Activated naive CD4-positive, alpha-beta T cell treated with anti-CD3 and anti-CD28 coated beads, Interleukin-2, amount 50 U/mL, for 16 hours (primary cell): ENCODE measurements around the gene MAN1C1.
A peak's percentile ranks its signal among the peaks of the same experiment; 100 is the strongest.
"Not testable (repeated sequence)": the region's sequence is repeated elsewhere in the genome, so short reads cannot be mapped to it uniquely, and the experiment has no call there.

Experiments
- DNase-seq: peaks from one replicate; pipeline ENCODE4 v3.0.0-alpha.2; 2020

MAN1C1 gene

GRCh38 chr1:25658791-25659431 is 42.3 kb downstream of the MAN1C1 start:
- DNase-seq: no peak

- no peak for DNase-seq
Observed at GRCh38 chr1:25661043-25661815, 44.6 kb downstream of the MAN1C1 start.

GRCh38 chr1:25662061-25662460 is 45.5 kb downstream of the MAN1C1 start:
- DNase-seq: no peak

- DNase-seq: not testable (repeated sequence)
Observed at GRCh38 chr1:25662959-25663358, 46.4 kb downstream of the MAN1C1 start.

- no peak for DNase-seq
Observed at GRCh38 chr1:25664357-25665199, 48.0 kb downstream of the MAN1C1 start.

DNA sequence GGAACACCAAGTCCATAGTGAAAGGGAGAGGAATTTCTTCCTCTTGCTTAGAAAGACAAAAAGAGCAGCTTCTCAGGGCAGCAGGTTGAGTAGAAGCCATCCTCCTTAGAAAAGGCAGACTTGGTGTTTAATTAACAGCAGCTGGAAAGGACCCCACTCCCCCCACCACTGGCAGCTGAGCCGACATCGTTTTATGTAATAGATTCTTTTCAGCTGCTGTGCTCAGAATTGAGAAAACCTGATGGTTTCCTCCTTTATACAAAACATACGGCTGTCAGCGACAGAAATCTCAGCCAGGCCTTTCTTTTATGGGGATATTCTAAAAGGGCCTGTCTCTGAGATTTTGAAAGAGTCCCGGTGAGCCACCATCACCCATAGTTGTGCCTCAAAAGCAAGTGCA is 49.9 kb downstream of the MAN1C1 start:
- no peak for DNase-seq

- no peak for DNase-seq
Observed at GRCh38 chr1:25668931-25669573, 52.5 kb downstream of the MAN1C1 start.

DNA sequence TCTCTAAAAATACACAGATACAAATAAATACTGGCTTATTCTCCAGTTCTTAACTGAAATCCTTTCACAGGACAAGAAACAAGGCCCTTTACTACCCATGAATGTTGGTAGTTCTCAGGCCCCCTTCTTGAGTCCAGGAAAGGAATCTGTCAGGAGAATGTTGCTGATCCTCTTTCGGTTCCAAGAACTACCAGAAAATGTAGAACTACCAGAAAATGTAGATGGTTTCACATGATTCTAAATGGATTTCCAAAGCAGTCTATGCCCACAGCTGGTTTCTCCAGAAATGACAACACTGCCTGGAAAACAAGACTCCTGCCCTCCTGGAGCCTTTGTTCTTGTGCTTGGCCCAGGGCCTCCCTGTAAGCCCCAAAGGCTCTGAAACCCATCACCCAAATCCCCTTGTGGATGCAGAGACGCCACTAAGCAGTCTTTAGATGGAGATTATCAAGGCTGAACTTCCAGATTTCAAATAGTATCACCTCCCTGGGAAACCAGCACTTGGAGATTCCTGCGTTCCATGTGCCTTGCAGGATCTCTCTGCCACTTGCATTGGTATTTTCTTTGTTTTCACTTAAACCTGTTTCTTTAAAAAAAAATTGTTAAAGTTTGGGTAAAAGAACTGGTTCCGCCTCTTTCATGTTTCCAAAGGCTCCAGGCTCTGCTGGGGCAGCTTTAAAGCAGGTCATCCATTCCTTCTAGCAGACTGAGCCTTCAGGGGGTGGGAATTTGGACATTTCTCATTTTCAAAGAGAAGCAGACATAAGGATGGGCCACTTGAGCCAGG is 53.4 kb downstream of the MAN1C1 start:
- DNase-seq: no peak

DNA sequence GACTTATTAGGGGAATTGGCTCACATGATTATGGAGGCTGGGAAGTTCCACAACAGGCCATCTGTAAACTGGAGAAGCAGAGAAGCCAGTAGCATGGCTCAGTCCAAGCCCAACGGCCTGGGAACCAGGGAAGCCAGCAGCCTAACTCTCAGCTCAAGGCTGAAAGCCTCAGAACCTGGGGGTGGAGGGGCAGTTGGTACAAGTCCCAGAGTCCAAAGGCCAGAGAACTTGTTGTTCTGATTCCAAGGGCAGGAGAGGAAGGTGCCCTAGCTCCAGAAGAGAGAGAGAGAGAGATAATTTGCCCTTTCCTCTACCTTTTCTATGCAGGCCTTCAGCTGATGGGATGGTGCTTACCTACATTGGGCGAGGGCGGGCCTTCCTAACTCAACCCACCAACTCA is 55.3 kb downstream of the MAN1C1 start:
- no peak for DNase-seq

GRCh38 chr1:25672763-25673409 is 56.3 kb downstream of the MAN1C1 start:
- DNase-seq: no peak

- no peak for DNase-seq
Observed at GRCh38 chr1:25673456-25673855, 56.9 kb downstream of the MAN1C1 start.

DNA sequence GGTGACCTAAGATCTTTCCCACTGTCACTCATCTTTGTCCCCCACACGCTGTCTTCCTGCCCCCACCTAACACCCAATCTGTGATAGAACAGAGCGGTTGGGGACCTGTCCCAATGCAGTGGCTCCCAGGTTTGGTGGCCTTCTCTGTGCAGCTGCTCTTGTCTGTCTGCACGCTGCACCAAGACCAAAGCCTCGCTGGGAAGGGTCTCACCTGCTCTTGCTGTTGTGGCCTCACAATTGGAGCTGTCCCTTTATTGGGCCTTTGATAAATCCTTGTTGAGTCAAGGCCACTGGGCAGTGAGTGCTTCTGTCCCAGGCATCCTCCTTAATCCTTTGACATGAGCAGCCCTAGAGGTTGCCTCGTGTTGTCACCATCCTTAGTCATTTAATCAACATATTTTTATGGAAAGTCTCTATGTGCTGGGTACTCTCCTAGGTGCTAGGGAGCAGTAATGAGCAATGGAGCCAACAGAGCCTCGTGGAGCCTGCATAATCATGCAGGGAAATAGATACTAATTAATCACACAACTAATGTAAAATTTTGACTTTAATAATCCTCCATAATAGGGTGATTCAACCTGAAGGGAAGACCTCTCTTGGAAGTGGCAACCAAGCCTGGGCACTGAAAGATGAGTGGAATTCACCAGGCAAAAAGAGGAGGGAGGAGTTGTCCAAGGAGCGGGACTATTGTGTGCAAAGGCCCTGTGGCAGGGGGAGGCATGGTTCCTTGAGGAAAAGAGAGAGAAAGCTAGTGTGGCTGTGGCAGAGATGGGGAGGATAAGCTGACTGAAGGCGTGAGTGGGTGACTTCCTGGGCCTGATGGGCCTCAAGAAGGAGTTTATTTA is 57.6 kb downstream of the MAN1C1 start:
- no peak for DNase-seq

GRCh38 chr1:25674807-25675084 is 58.2 kb downstream of the MAN1C1 start:
- DNase-seq: no peak

- peak; percentile 79 for DNase-seq
Observed at GRCh38 chr1:25675729-25676476, 59.3 kb downstream of the MAN1C1 start.

DNA sequence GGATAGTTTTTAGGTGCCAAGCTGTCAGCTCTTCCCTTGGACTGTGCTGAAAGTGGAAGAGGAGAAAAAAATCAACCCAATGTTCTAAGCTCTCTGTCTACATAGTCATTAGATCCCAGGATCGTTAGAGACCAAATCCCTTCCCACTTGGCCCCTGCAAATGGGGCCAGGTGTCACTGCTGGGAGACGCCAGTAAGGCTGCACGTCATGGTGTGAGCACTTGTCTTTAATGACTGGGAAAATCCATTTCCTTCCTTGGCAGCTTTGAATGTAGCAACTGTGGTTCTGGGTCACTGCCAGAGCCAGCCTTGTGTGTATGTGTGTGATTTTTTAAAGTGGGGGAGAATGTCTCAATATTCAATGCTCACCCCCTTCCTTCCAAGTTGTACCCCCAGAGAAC is 59.9 kb downstream of the MAN1C1 start:
- no peak for DNase-seq

GRCh38 chr1:25677193-25677773 is 60.7 kb downstream of the MAN1C1 start:
- DNase-seq: no peak

- no peak for DNase-seq
Observed at GRCh38 chr1:25679171-25679570, 62.6 kb downstream of the MAN1C1 start.

- no peak for DNase-seq
Observed at GRCh38 chr1:25680701-25681100, 64.1 kb downstream of the MAN1C1 start.

DNA sequence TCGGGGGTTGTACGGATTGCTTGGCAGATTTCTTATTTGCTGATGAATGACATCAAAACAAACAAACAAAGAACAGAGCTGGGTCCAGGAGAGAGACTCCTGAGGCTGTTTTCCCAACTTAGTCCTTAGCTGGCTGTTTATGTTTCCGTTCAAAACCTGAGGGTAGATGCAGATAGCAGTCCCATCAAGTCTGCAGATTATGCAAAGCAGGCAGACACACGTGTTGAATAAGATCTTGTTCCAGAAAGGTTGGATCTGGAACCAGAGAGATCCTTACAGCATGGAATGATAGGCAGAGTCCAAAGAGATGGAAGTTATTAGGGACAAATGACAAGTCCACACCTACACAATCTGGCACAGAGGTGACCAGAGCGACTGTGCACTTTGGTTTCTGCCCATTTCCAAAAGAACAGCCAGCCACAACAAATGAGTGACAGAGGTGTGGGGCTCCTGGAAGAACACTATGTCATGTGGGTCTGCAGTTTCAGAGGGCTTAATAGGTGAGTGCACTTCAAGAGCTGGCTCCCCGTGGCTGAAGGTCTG is 65.5 kb downstream of the MAN1C1 start:
- DNase-seq: no peak

DNA sequence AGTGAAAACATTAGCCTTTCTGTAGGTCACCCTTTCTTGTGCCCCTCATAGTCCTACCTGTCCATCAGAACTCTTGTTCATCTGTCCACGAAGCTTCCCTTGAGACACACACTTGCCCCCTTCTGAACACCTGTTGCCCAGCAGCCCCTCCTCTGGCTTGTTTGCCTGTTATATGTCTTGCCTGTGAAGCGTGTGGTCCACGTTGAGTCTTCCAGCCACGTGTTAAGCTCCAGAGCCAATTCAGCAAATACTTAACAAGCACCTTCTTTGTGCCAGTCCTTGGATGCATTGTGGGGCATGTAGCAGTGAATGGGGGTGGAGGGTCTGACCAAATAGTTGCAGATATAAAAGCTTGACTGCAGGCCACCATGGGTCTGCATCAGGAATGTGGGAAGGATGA is 66.6 kb downstream of the MAN1C1 start:
- no peak for DNase-seq
